ENCODE results near the gene STX18. TPM values are rescaled to one million over a fixed set of nuclear protein-coding genes. Genes with fewer than 3 reads are reported as not detected.

STX18 gene
- total RNA-seq, 2 donors from 2014 or later, result 31.4 to 31.8 TPM

- no peak for DNase-seq
- Histone ChIP-seq H3K27me3 (no peaks in the 10 kb centered on the region), H3K9ac (ENCODE audit: low read depth in 2 of 2, low read length in 2 of 2) (no peak overlapping the region), H3K4me3 (no peak overlapping the region), H3K27ac (no peak overlapping the region), H3K9me3 (no peaks in the 10 kb centered on the region), H3K4me1 (no peaks in the 10 kb centered on the region), H3K36me3 (peaks cover 5% of the 10 kb centered on the region)
- intact Hi-C loops (cut with DNase I), result no loop called here
- no peak for TF ChIP-seq CTCF (IDR thresholded peaks at IDR 0.05)
These were observed 86.5 kb downstream of the STX18 start for GRCh38 chr4:4455210-4455865.

GRCh38 chr4:4446434-4446833 is 95.4 kb downstream of the STX18 start:
- no peaks in the 10 kb centered on the region for H3K9me3 ChIP-seq
- H3K27ac ChIP-seq, result no peak overlapping the region
- H3K4me1 ChIP-seq, result no peaks in the 10 kb centered on the region
- no peak overlapping the region for H3K4me3 ChIP-seq
- no peaks in the 10 kb centered on the region for H3K36me3 ChIP-seq
- intact Hi-C loops (cut with DNase I), result no loop called here
- no peaks in the 10 kb centered on the region for H3K27me3 ChIP-seq
- no peak overlapping the region for H3K9ac ChIP-seq (ENCODE audit: low read depth in 2 of 2, low read length in 2 of 2)
- TF ChIP-seq CTCF (IDR thresholded peaks at IDR 0.05), result no peak
- no peak for DNase-seq

- Histone ChIP-seq H3K36me3 (no peaks in the 10 kb centered on the region), H3K4me1 (no peaks in the 10 kb centered on the region), H3K27ac (no peak overlapping the region), H3K27me3 (no peaks in the 10 kb centered on the region), H3K4me3 (no peak overlapping the region), H3K9me3 (no peaks in the 10 kb centered on the region), H3K9ac (ENCODE audit: low read depth in 2 of 2, low read length in 2 of 2) (no peak overlapping the region)
- no peak for DNase-seq
- intact Hi-C loops (cut with DNase I), result no loop called here
- no peak for TF ChIP-seq CTCF (IDR thresholded peaks at IDR 0.05)
These were observed 98.0 kb downstream of the STX18 start for GRCh38 chr4:4443821-4444220.

- H3K9ac ChIP-seq (ENCODE audit: low read depth in 2 of 2, low read length in 2 of 2), result no peak overlapping the region
- no peak for DNase-seq
- no peaks in the 10 kb centered on the region for H3K9me3 ChIP-seq
- intact Hi-C loops (cut with DNase I), result no loop called here
- no peak overlapping the region for H3K4me3 ChIP-seq
- no peak overlapping the region for H3K27ac ChIP-seq
- no peaks in the 10 kb centered on the region for H3K36me3 ChIP-seq
- no peak for TF ChIP-seq CTCF (IDR thresholded peaks at IDR 0.05)
- H3K4me1 ChIP-seq, result no peaks in the 10 kb centered on the region
- H3K27me3 ChIP-seq, result no peaks in the 10 kb centered on the region
These were observed 101.4 kb downstream of the STX18 start for GRCh38 chr4:4440333-4441061.

GRCh38 chr4:4439782-4440181 is 102.1 kb downstream of the STX18 start:
- H3K9me3 ChIP-seq, result no peaks in the 10 kb centered on the region
- H3K4me3 ChIP-seq, result no peak overlapping the region
- H3K9ac ChIP-seq (ENCODE audit: low read depth in 2 of 2, low read length in 2 of 2), result no peak overlapping the region
- no peaks in the 10 kb centered on the region for H3K27me3 ChIP-seq
- H3K27ac ChIP-seq, result no peak overlapping the region
- TF ChIP-seq CTCF (IDR thresholded peaks at IDR 0.05), result no peak
- H3K36me3 ChIP-seq, result no peaks in the 10 kb centered on the region
- no peaks in the 10 kb centered on the region for H3K4me1 ChIP-seq
- intact Hi-C loops (cut with DNase I), result no loop called here
- no peak for DNase-seq

All from colonic mucosa (tissue), 4 donors.